VCaP (cell line): ENCODE measurements around the gene SPPL2C.

ENCODE experiments used
- H3K27ac ChIP-seq: fragments of 450-650 bp; 2 replicates; pipeline ENCODE4 v1.5.1; 2017
- CTCF ChIP-seq: fragments of 450-650 bp; conservative IDR thresholded peaks from 2 replicates; pipeline ENCODE4 v1.5.1; 2017; ENCODE audit warnings: mild to moderate bottlenecking, moderate library complexity

Gene SPPL2C

GRCh38 chr17:45844695-45845375 lies at the start of gene SPPL2C:
TSS of gene SPPL2C (plus strand) at chr17:45844881. CDS start at chr17:45844907, 26 bp downstream.
- no peak for TF ChIP-seq CTCF

GRCh38 chr17:45800816-45801215 lies 43.9 kb upstream of the SPPL2C start:
- H3K27ac ChIP-seq, result no peak overlapping the region
- TF ChIP-seq CTCF, result no peak

More at GRCh38 chr17:45844695-45845375, at the start of gene SPPL2C:
- no peak within 1 kb of the TSS for H3K27ac ChIP-seq

GRCh38 chr17:45801421-45801820 lies 43.3 kb upstream of the SPPL2C start:
- H3K27ac ChIP-seq, result no peak overlapping the region
- no peak for TF ChIP-seq CTCF

- no peak for TF ChIP-seq CTCF
- H3K27ac ChIP-seq, result no peak overlapping the region
Measured at GRCh38 chr17:45808845-45809244, 35.8 kb upstream of the SPPL2C start.

- H3K27ac ChIP-seq, result no peak overlapping the region
- no peak for TF ChIP-seq CTCF
Measured at GRCh38 chr17:45809499-45809898, 35.2 kb upstream of the SPPL2C start.

- peak; percentile 69 for TF ChIP-seq CTCF
- no peak overlapping the region for H3K27ac ChIP-seq
Measured at GRCh38 chr17:45812102-45812501, 32.6 kb upstream of the SPPL2C start.

GRCh38 chr17:45813048-45813725 lies 31.5 kb upstream of the SPPL2C start:
- TF ChIP-seq CTCF, result no peak
- H3K27ac ChIP-seq, result no peak overlapping the region
